HL-60 (cell line): ENCODE data around the gene SHISA8.

ENCODE experiments used
- DNase-seq, 2 experiments: peaks; one replicate each; pipeline ENCODE4 v3.0.0-alpha.2; 2010 to 2020; ENCODE audit warnings: low read depth in 1 of 2, low spot score in 1 of 2
- H3K27ac ChIP-seq: fragments of 250-450 bp; sonication (Bioruptor Pico); replicated peaks from 2 replicates; pipeline ENCODE4 v1.5.1; 2020; ENCODE audit warnings: mild to moderate bottlenecking, moderate library complexity
- H3K27me3 ChIP-seq: fragments of 250-450 bp; sonication (Bioruptor Pico); 2 replicates; pipeline ENCODE4 v1.5.1; 2021; ENCODE audit warnings: mild to moderate bottlenecking, moderate library complexity; ENCODE audit not compliant: insufficient read depth, poor library complexity, severe bottlenecking
- H3K4me3 ChIP-seq: replicated peaks from 2 replicates; pipeline ENCODE4 v1.5.1; 2011; ENCODE audit warnings: mild to moderate bottlenecking, control low read depth, low read length; ENCODE audit not compliant: insufficient read depth
- CTCF ChIP-seq: IDR thresholded peaks from one replicate; pipeline ENCODE4 v1.5.1; 2011; ENCODE audit warnings: low read length, control low read depth, inconsistent platforms; ENCODE audit not compliant: insufficient read depth
- GABPA ChIP-seq: IDR thresholded peaks from 2 replicates; pipeline ENCODE4 v1.6.1; 2012; ENCODE audit warnings: low read depth
- POLR2AphosphoS5 ChIP-seq: IDR thresholded peaks from 2 replicates; pipeline ENCODE4 v1.6.1; 2012; ENCODE audit warnings: low read depth
- REST ChIP-seq: IDR thresholded peaks from 2 replicates; pipeline ENCODE4 v1.6.1; 2012; ENCODE audit warnings: low read depth; ENCODE audit not compliant: insufficient replicate concordance
- SPI1 ChIP-seq: IDR thresholded peaks from 2 replicates; pipeline ENCODE4 v1.6.1; 2012; ENCODE audit warnings: low read depth, mild to moderate bottlenecking, borderline replicate concordance

Gene SHISA8

GRCh38 chr22:41929418-41929810 lies 14.5 kb upstream of the SHISA8 start:
- H3K4me3 ChIP-seq = no peak overlapping the region
- TF ChIP-seq REST (no peak), GABPA (no peak), POLR2AphosphoS5 (no peak), SPI1 (no peak), CTCF (no peak)
- H3K27me3 ChIP-seq = peaks cover 15% of the 10 kb centered on the region
- H3K27ac ChIP-seq = no peak overlapping the region
- DNase-seq = no peak

GRCh38 chr22:41928593-41929417 lies 13.9 kb upstream of the SHISA8 start:
- H3K4me3 ChIP-seq = no peak overlapping the region
- H3K27me3 ChIP-seq = peaks cover 15% of the 10 kb centered on the region
- DNase-seq = no peak
- no peak overlapping the region for H3K27ac ChIP-seq
- no peak for TF ChIP-seq POLR2AphosphoS5
- TF ChIP-seq CTCF = no peak
- TF ChIP-seq SPI1 = no peak
- TF ChIP-seq REST = no peak
- no peak for TF ChIP-seq GABPA

- H3K27ac ChIP-seq = no peak overlapping the region
- DNase-seq = no peak
- H3K4me3 ChIP-seq = no peak overlapping the region
- no peak for TF ChIP-seq SPI1
- no peak for TF ChIP-seq POLR2AphosphoS5
- no peak for TF ChIP-seq REST
- no peak for TF ChIP-seq CTCF
- TF ChIP-seq GABPA = no peak
- H3K27me3 ChIP-seq = peaks cover 15% of the 10 kb centered on the region
Observed at GRCh38 chr22:41927813-41928212, 12.9 kb upstream of the SHISA8 start.
